HepG2 (cell line): ENCODE results near the gene AKNA. TPM values are rescaled to one million over a fixed set of nuclear protein-coding genes. Genes with fewer than 3 reads are reported as not detected.

Experiments used
- ATAC-seq: fragments of 200-7000 bp; cut with Tn5 transposase; 3 replicates; pipeline ENCODE4 v1.9.1; 2020; ENCODE audit warnings: mild to moderate bottlenecking, moderate library complexity
- BruUV-seq: library from RNA; stranded (reverse); fragments of 400-500 nt; replicated peaks from 2 replicates; lab custom pipeline; 2021; lab: Mats Ljungman, UMichigan
- CTCF ChIA-PET: fragments of 300-600 bp; formaldehyde crosslinking; extraction: SDS; loops from one replicate; lab custom pipeline; 2021; ENCODE audit warnings: low total read pairs, inconsistent platforms, low intra/inter-chr PET ratio; lab: Yijun Ruan, JAX
- POLR2A ChIA-PET: fragments of 350-600 bp; sonication (Branson Sonifier 250); formaldehyde crosslinking; loops from one replicate; lab custom pipeline; 2020; ENCODE audit warnings: antibody characterized with exemption, inconsistent platforms; lab: Yijun Ruan, JAX
- DNase-seq: peaks from one replicate; pipeline ENCODE4 v3.0.0-alpha.2; 2015; ENCODE audit warnings: low spot score
- FAIRE-seq: peaks from 3 replicates; lab custom pipeline; 2011; peaks lifted over from hg19 to GRCh38; lab: Jason Lieb, UNC
- H2AFZ ChIP-seq: one replicate; pipeline ENCODE4 v1.6.1; 2011; ENCODE audit warnings: low read length, inconsistent platforms
- H3K27ac ChIP-seq: fragments of 300-600 bp; 3 replicates; pipeline ENCODE4 v1.8.0; 2011; ENCODE audit warnings: mixed run types, mild to moderate bottlenecking, mixed read lengths, low read length, inconsistent platforms; ENCODE audit not compliant: insufficient read depth; ENCODE audit errors: extremely low read length
- H3K27me3 ChIP-seq, 2 experiments: fragments of 200-600 bp in 1 of 2; 2 replicates in 1 of 2; 3 replicates in 1 of 2; pipeline versions ENCODE4 v1.6.0 to v1.8.0; 2011; ENCODE audit warnings: low read length in 2 of 2, mild to moderate bottlenecking in 2 of 2, moderate library complexity in 2 of 2, inconsistent platforms in 1 of 2; ENCODE audit not compliant: insufficient read depth in 2 of 2, control insufficient read depth in 1 of 2
- H3K36me3 ChIP-seq, 2 experiments: fragments of 200-600 bp in 1 of 2; replicated peaks in 1 of 2; 2 replicates in 1 of 2; 3 replicates in 1 of 2; pipeline versions ENCODE4 v1.5.1 to v1.8.0; 2011; ENCODE audit warnings: low read length in 2 of 2, inconsistent platforms in 1 of 2; ENCODE audit not compliant: insufficient read depth in 2 of 2, control insufficient read depth in 1 of 2
- H3K4me1 ChIP-seq: 2 replicates; pipeline ENCODE4 v1.5.1; 2012; ENCODE audit warnings: low read length, inconsistent platforms; ENCODE audit not compliant: insufficient read depth
- H3K4me2 ChIP-seq: 2 replicates; pipeline ENCODE4 v1.6.0; 2011; ENCODE audit warnings: low read depth, low read length, inconsistent platforms
- H3K4me3 ChIP-seq, 3 experiments: fragments of 200-600 bp in 1 of 3; sonication (generic), shearing (Covaris generic) in 1 of 3; replicated peaks in 1 of 3; 2 replicates each; pipeline ENCODE4 v1.5.1; 2011 to 2016; ENCODE audit warnings: low read length in 3 of 3, inconsistent platforms in 2 of 3, low read depth in 2 of 3, mild to moderate bottlenecking in 2 of 3, control low read depth in 1 of 3, mixed read lengths in 1 of 3; ENCODE audit not compliant: insufficient read depth in 1 of 3
- H3K79me2 ChIP-seq: one replicate; pipeline ENCODE4 v1.6.1; 2011; ENCODE audit warnings: low read length, inconsistent platforms; ENCODE audit not compliant: insufficient read depth
- H3K9ac ChIP-seq: 2 replicates; pipeline ENCODE4 v1.6.0; 2011; ENCODE audit warnings: mild to moderate bottlenecking, low read depth, low read length, inconsistent platforms; ENCODE audit not compliant: insufficient read depth
- H3K9me3 ChIP-seq: 2 replicates; pipeline ENCODE4 v1.5.1; 2012; ENCODE audit warnings: mild to moderate bottlenecking, low read length
- H4K20me1 ChIP-seq: 2 replicates; pipeline ENCODE4 v1.6.0; 2011; ENCODE audit warnings: inconsistent platforms, mild to moderate bottlenecking, low read length, moderate library complexity; ENCODE audit not compliant: insufficient read depth
- BRCA1 ChIP-seq: sonication (generic); formaldehyde crosslinking; IDR thresholded peaks from 2 replicates; pipeline ENCODE4 v1.4.0; 2020; ENCODE audit warnings: missing genetic modification reagents
- FOXO1 ChIP-seq: sonication (generic); formaldehyde crosslinking; IDR thresholded peaks from 2 replicates; pipeline ENCODE4 v1.4.0; 2020; ENCODE audit warnings: missing genetic modification reagents
- KLF12 ChIP-seq: sonication (generic); formaldehyde crosslinking; IDR thresholded peaks from 2 replicates; pipeline ENCODE4 v1.4.0; 2020; ENCODE audit warnings: missing genetic modification reagents, borderline replicate concordance
- MAF1 ChIP-seq: sonication (generic); formaldehyde crosslinking; IDR thresholded peaks from 2 replicates; pipeline ENCODE4 v1.5.0; 2020; ENCODE audit warnings: missing genetic modification reagents, borderline replicate concordance
- MTA1 ChIP-seq: sonication (generic); formaldehyde crosslinking; IDR thresholded peaks from 2 replicates; pipeline ENCODE4 v1.4.0; 2020; ENCODE audit warnings: missing genetic modification reagents, mild to moderate bottlenecking, borderline replicate concordance
- ZFP36 ChIP-seq: fragments of 150-350 bp; IDR thresholded peaks from 2 replicates; pipeline ENCODE4 v1.6.1; 2018; ENCODE audit warnings: borderline replicate concordance, low read length, low read depth; ENCODE audit not compliant: partially characterized antibody
- ZNF484 ChIP-seq: sonication (generic); formaldehyde crosslinking; IDR thresholded peaks from 2 replicates; pipeline ENCODE4 v1.5.1; 2020; ENCODE audit warnings: mild to moderate bottlenecking, low read depth, missing genetic modification reagents, borderline replicate concordance
- ZNF7 ChIP-seq: IDR thresholded peaks from 2 replicates; pipeline ENCODE4 v1.6.1; 2016; ENCODE audit warnings: missing biosample characterization, missing genetic modification reagents
- ZNF782 ChIP-seq: sonication (generic); formaldehyde crosslinking; IDR thresholded peaks from 2 replicates; pipeline ENCODE4 v1.4.0; 2020; ENCODE audit warnings: missing genetic modification reagents, mild to moderate bottlenecking, borderline replicate concordance
- WGBS: methylation state at CpG from one replicate; pipeline ENCODE4 v1.1.6; 2017; ENCODE audit warnings: low lambda C conversion rate; 5-methylcytosine and 5-hydroxymethylcytosine counted together
- in situ Hi-C: cut with HindIII; loops from 2 replicates; pipeline ENCODE4 v1.10.0; 2017; ENCODE audit warnings: low pct_unique_long_range_greater_than_20kb; ENCODE audit not compliant: extremely low pct_ligation_motif_present
- intact Hi-C: fragments of 100-400 bp; cut with micrococcal nuclease; formaldehyde crosslinking; loops from one replicate; pipeline ENCODE4 v1.10.0; 2022; ENCODE audit not compliant: unreplicated experiment
- polyA plus RNA-seq, 8 experiments: library from polyadenylated mRNA; depleted of rRNA in 3 of 8; stranded (reverse) in 7 of 8; unstranded in 1 of 8; fragments of >200 nt; fragmentation: Illumina TruSeq in 4 of 8; extraction: Trizol in 4 of 8; gene quantifications; 2 replicates each; pipeline versions ENCODE4 v1.2.1 to v1.2.3, GENCODE V29; 2011 to 2016; ENCODE audit warnings: low read depth in 4 of 8, missing spikeins in 1 of 8, mixed read lengths in 1 of 8; ENCODE audit not compliant: insufficient read depth in 1 of 8
- total RNA-seq, 5 experiments: library from RNA; depleted of rRNA; stranded (reverse); fragments of >200 nt; fragmentation: Illumina TruSeq; extraction: Trizol; gene quantifications; 2 replicates each; pipeline ENCODE4 v1.2.3, GENCODE V29; 2016; ENCODE audit warnings: low read depth in 1 of 5
- TF ChIP-seq, protein P1 (sequence below): sonication (generic); formaldehyde crosslinking; IDR thresholded peaks from 2 replicates; pipeline ENCODE4 v1.5.1; 2020; ENCODE audit warnings: mild to moderate bottlenecking, missing genetic modification reagents, borderline replicate concordance
- TF ChIP-seq, protein P2 (sequence below): sonication (generic); formaldehyde crosslinking; IDR thresholded peaks from 2 replicates; pipeline ENCODE4 v1.4.0; 2020; ENCODE audit warnings: missing genetic modification reagents

The AKNA gene
- total and polyA plus RNA-seq, 2 of the 13 experiments (the other 11 are each of a cell fraction or from before 2014, with no cell fraction given): 3.0 to 3.1 TPM

DNA sequence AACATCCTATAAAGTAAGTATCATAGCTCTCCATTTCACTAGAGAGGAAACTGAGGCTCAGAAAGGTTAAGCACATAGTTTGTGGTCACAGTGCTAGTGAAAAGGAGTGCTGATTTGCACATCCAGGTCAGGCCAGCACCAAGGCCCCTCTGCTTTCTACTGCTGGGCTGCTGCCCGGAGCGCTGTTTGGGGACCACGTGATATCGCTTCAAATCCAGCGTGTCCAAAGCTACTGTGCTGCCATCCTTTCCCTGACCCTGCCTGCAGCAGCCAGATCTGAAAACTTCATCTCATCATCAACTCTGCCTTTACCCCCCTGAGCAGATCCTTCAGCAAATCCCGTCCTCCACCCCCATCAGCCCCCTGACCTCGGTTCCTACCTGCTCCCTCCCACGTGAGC is 40.7 kb upstream of the AKNA start:
- H3K9ac ChIP-seq: no peak overlapping the region
- peaks cover under 1% of the 10 kb centered on the region; the same call in 1 of the 2 replicates for H3K4me1 ChIP-seq
- TF ChIP-seq ZNF7 (CRISPR knock-in tag): no peak
- TF ChIP-seq ZFP36: no peak
- TF ChIP-seq, protein P1, sequence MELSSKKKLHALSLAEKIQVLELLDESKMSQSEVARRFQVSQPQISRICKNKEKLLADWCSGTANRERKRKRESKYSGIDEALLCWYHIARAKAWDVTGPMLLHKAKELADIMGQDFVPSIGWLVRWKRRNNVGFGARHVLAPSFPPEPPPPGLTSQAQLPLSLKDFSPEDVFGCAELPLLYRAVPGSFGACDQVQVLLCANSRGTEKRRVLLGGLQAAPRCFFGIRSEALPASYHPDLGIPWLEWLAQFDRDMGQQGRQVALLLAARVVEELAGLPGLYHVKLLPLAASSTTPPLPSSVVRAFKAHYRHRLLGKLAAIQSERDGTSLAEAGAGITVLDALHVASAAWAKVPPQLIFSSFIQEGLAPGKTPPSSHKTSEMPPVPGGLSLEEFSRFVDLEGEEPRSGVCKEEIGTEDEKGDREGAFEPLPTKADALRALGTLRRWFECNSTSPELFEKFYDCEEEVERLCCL: no peak
- no peak for TF ChIP-seq ZNF484 (CRISPR knock-in tag)
- TF ChIP-seq KLF12: no peak
- no peak for TF ChIP-seq MAF1 (CRISPR knock-in tag)
- TF ChIP-seq FOXO1: no peak
- no peak for TF ChIP-seq ZNF782 (CRISPR knock-in tag)
- TF ChIP-seq MTA1 (CRISPR knock-in tag): no peak
- TF ChIP-seq, protein P2, sequence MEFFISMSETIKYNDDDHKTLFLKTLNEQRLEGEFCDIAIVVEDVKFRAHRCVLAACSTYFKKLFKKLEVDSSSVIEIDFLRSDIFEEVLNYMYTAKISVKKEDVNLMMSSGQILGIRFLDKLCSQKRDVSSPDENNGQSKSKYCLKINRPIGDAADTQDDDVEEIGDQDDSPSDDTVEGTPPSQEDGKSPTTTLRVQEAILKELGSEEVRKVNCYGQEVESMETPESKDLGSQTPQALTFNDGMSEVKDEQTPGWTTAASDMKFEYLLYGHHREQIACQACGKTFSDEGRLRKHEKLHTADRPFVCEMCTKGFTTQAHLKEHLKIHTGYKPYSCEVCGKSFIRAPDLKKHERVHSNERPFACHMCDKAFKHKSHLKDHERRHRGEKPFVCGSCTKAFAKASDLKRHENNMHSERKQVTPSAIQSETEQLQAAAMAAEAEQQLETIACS (CRISPR knock-in tag): no peak
- TF ChIP-seq BRCA1: no peak
- no peak overlapping the region for H3K27ac ChIP-seq
- H3K27me3 ChIP-seq: no peaks in the 10 kb centered on the region
- no peak overlapping the region for H2AFZ ChIP-seq
- BruUV-seq: no TSS peak
- no peak overlapping the region for H3K4me2 ChIP-seq
- DNase-seq: no peak
- H3K4me3 ChIP-seq: no peak overlapping the region
- FAIRE-seq: no peak
- intact Hi-C loops: no loop called here
- ChIA-PET POLR2A (no interaction called here), CTCF (no interaction called here)
- H4K20me1 ChIP-seq: no peaks in the 10 kb centered on the region
- H3K9me3 ChIP-seq: no peaks in the 10 kb centered on the region
- in situ Hi-C loops: loop anchor here (25.0 kb wide), 1 partner anchor 584 kb away; no protein-coding TSS in a partner anchor
- no peaks in the 10 kb centered on the region for H3K36me3 ChIP-seq
- 90% methylated on average over 8 of the region's 8 CpGs for WGBS
- ATAC-seq: no peak
- H3K79me2 ChIP-seq: no peaks in the 10 kb centered on the region
